GM12878 (cell line): ENCODE data around the gene CRYL1. TPM values are rescaled to one million over a fixed set of nuclear protein-coding genes. Genes with fewer than 3 reads are reported as not detected.

ENCODE experiments used
- ATAC-seq: fragments of 200-7000 bp; cut with Tn5 transposase; 3 replicates; pipeline ENCODE4 v1.9.1; 2020; ENCODE audit warnings: mild to moderate bottlenecking, moderate library complexity
- BruUV-seq: library from RNA; stranded (reverse); fragments of 400-500 nt; replicated peaks from 2 replicates; lab custom pipeline; 2021; lab: Mats Ljungman, UMichigan
- CTCF ChIA-PET: fragments of 300-600 bp; sonication (Branson Sonifier 250); formaldehyde crosslinking; extraction: SDS; loops from one replicate; lab custom pipeline; 2021; ENCODE audit warnings: inconsistent platforms; lab: Yijun Ruan, JAX
- POLR2A ChIA-PET: fragments of 350-600 bp; formaldehyde crosslinking; extraction: SDS; loops from one replicate; lab custom pipeline; 2021; ENCODE audit warnings: inconsistent platforms; lab: Charles Lee
- RAD21 ChIA-PET: fragments of 300-600 bp; sonication (Branson Sonifier 250); formaldehyde crosslinking; loops from one replicate; lab custom pipeline; 2023; ENCODE audit warnings: antibody characterized with exemption; ENCODE audit not compliant: unreplicated experiment; lab: Charles Lee
- SMC1A ChIA-PET: fragments of 300-600 bp; sonication (Branson Sonifier 250); formaldehyde crosslinking; loops from one replicate; lab custom pipeline; 2023; ENCODE audit not compliant: unreplicated experiment, uncharacterized antibody; lab: Charles Lee
- DNase-seq: peaks from one replicate; pipeline ENCODE4 v3.0.0-alpha.2; 2011; ENCODE audit warnings: low read depth, low spot score
- FAIRE-seq: peaks from 3 replicates; lab custom pipeline; 2011; peaks lifted over from hg19 to GRCh38; lab: Jason Lieb, UNC
- H2AFZ ChIP-seq: 2 replicates; pipeline ENCODE4 v1.6.0; 2011; ENCODE audit warnings: low read depth, low read length, control low read depth; ENCODE audit not compliant: control insufficient read depth
- H3K27ac ChIP-seq: 2 replicates; pipeline ENCODE4 v1.5.1; 2011; ENCODE audit warnings: control low read depth; ENCODE audit not compliant: control insufficient read depth, insufficient read depth
- H3K27me3 ChIP-seq, 2 experiments: replicated peaks in 1 of 2; 2 replicates each; pipeline versions ENCODE4 v1.6.0 to v1.6.1; 2011; ENCODE audit warnings: low read length in 1 of 2; ENCODE audit not compliant: control insufficient read depth in 2 of 2, insufficient read depth in 2 of 2
- H3K36me3 ChIP-seq, 2 experiments: 2 replicates each; pipeline ENCODE4 v1.5.1; 2011; ENCODE audit warnings: low read length in 1 of 2; ENCODE audit not compliant: control insufficient read depth in 2 of 2, insufficient read depth in 2 of 2
- H3K4me1 ChIP-seq: 2 replicates; pipeline ENCODE4 v1.6.1; 2011; ENCODE audit warnings: mild to moderate bottlenecking, low read length, moderate library complexity, mixed read lengths; ENCODE audit not compliant: control insufficient read depth, insufficient read depth
- H3K4me2 ChIP-seq: 2 replicates; pipeline ENCODE4 v1.6.0; 2011; ENCODE audit warnings: control low read depth; ENCODE audit not compliant: control insufficient read depth, insufficient read depth
- H3K4me3 ChIP-seq: fragments of 200-600 bp; sonication (generic); 2 replicates; pipeline ENCODE4 v1.5.1; 2016
- H3K79me2 ChIP-seq: 2 replicates; pipeline ENCODE4 v1.6.0; 2011; ENCODE audit warnings: low read length; ENCODE audit not compliant: control insufficient read depth, insufficient read depth
- H3K9ac ChIP-seq: 2 replicates; pipeline ENCODE4 v1.8.0; 2011; ENCODE audit warnings: low read length, control low read depth, mixed read lengths; ENCODE audit not compliant: control insufficient read depth, insufficient read depth
- H3K9me3 ChIP-seq: replicated peaks from 3 replicates; pipeline ENCODE4 v1.5.1; 2011; ENCODE audit warnings: mild to moderate bottlenecking, low read length; ENCODE audit not compliant: control insufficient read depth, insufficient read depth
- H4K20me1 ChIP-seq: 2 replicates; pipeline ENCODE4 v1.6.0; 2011; ENCODE audit not compliant: control insufficient read depth, insufficient read depth
- ETV6 ChIP-seq, 2 experiments: fragments of 450-650 bp in 1 of 2; IDR thresholded peaks in 1 of 2; conservative IDR thresholded peaks in 1 of 2; 2 replicates each; pipeline ENCODE4 v1.6.1; 2014; ENCODE audit warnings: antibody characterized with exemption in 1 of 2, borderline replicate concordance in 1 of 2, low read depth in 1 of 2, mild to moderate bottlenecking in 1 of 2, moderate library complexity in 1 of 2
- FOS ChIP-seq: IDR thresholded peaks from 3 replicates; pipeline ENCODE4 v1.6.1; 2011; ENCODE audit warnings: borderline replicate concordance; ENCODE audit not compliant: insufficient read length; ENCODE audit errors: extremely low read depth
- HDGF ChIP-seq: fragments of 450-650 bp; IDR thresholded peaks from 2 replicates; pipeline ENCODE4 v1.6.1; 2016; ENCODE audit warnings: antibody characterized with exemption
- KDM1A ChIP-seq: fragments of 200-600 bp; sonication (generic); IDR thresholded peaks from 2 replicates; pipeline ENCODE4 v1.6.1; 2016; ENCODE audit warnings: borderline replicate concordance
- KLF5 ChIP-seq: fragments of 450-650 bp; IDR thresholded peaks from 2 replicates; pipeline ENCODE4 v1.6.1; 2014; ENCODE audit warnings: mild to moderate bottlenecking; ENCODE audit not compliant: partially characterized antibody
- MYC ChIP-seq: IDR thresholded peaks from 2 replicates; pipeline ENCODE4 v1.6.1; 2011; ENCODE audit warnings: mild to moderate bottlenecking, low read length, moderate library complexity, inconsistent platforms; ENCODE audit not compliant: insufficient read depth, insufficient replicate concordance, insufficient read length, severe bottlenecking
- NFIC ChIP-seq: IDR thresholded peaks from 2 replicates; pipeline ENCODE4 v1.6.1; 2012; ENCODE audit warnings: low read depth, mild to moderate bottlenecking, inconsistent platforms, low read length, moderate library complexity
- POU2F2 ChIP-seq: IDR thresholded peaks from 3 replicates; pipeline ENCODE4 v1.6.1; 2011; ENCODE audit warnings: low read depth, mild to moderate bottlenecking, low read length, borderline replicate concordance
- RAD51 ChIP-seq: fragments of 450-650 bp; IDR thresholded peaks from 2 replicates; pipeline ENCODE4 v1.6.1; 2016; ENCODE audit warnings: moderate library complexity, mild to moderate bottlenecking, inconsistent platforms
- SMAD1 ChIP-seq: fragments of 450-650 bp; IDR thresholded peaks from 2 replicates; pipeline ENCODE4 v1.6.1; 2018; ENCODE audit warnings: mild to moderate bottlenecking, low read depth; ENCODE audit not compliant: partially characterized antibody
- SP1 ChIP-seq: IDR thresholded peaks from one replicate; pipeline ENCODE4 v1.6.1; 2011; ENCODE audit warnings: low read depth, low read length
- STAT1 ChIP-seq: fragments of 450-650 bp; conservative IDR thresholded peaks from 2 replicates; pipeline ENCODE4 v1.6.1; 2014; ENCODE audit warnings: antibody characterized with exemption, mild to moderate bottlenecking
- ZZZ3 ChIP-seq: IDR thresholded peaks from 2 replicates; pipeline ENCODE4 v1.6.1; 2011; ENCODE audit warnings: low read depth; ENCODE audit not compliant: control insufficient read depth, insufficient read length
- WGBS: methylation state at CpG from one replicate; pipeline ENCODE4 v1.1.6; 2016; ENCODE audit warnings: low lambda C conversion rate; ENCODE audit not compliant: insufficient replicate concordance, insufficient coverage; ENCODE audit errors: missing lambda C conversion rate; 5-methylcytosine and 5-hydroxymethylcytosine counted together
- in situ Hi-C: fragments of 300-500 bp; cut with MboI; formaldehyde crosslinking; loops from 9 replicates; pipeline ENCODE4 v1.14.3; 2018; ENCODE audit warnings: mixed read lengths
- intact Hi-C: fragments of 100-400 bp; cut with micrococcal nuclease; formaldehyde crosslinking; loops from one replicate; pipeline ENCODE4 v1.14.2; 2022; ENCODE audit not compliant: unreplicated experiment
- polyA plus RNA-seq, 11 experiments: library from polyadenylated mRNA; depleted of rRNA in 4 of 11; unstranded in 6 of 11; stranded (reverse) in 5 of 11; fragments of >200 nt; fragmentation: Nextera tagmentation in 4 of 11; fragmentation: Illumina TruSeq in 1 of 11; extraction: Ambion mirVana in 4 of 11; extraction: Trizol in 1 of 11; gene quantifications; 1 replicate in 1 of 11; 2 replicates in 10 of 11; pipeline versions ENCODE4 v1.2.1 to v1.2.3, GENCODE V29; 2011 to 2016; ENCODE audit warnings: inconsistent platforms in 2 of 11, missing spikeins in 2 of 11, low read depth in 1 of 11
- total RNA-seq, 4 experiments: library from RNA; depleted of rRNA in 3 of 4; stranded (reverse); fragments of >200 nt in 3 of 4; fragmentation: Illumina TruSeq in 1 of 4; extraction: Trizol in 1 of 4; gene quantifications; 2 replicates each; pipeline versions ENCODE4 v1.2.1 to v1.2.3, GENCODE V29; 2013 to 2021

CRYL1 gene
- total and polyA plus RNA-seq, 10 of the 15 experiments (the other 5 are each of a cell fraction or from before 2014, with no cell fraction given) = 5.5 to 36.7 (median 12.2) TPM

- BruUV-seq = no TSS peak
- ATAC-seq = no peak
Measured at GRCh38 chr13:20573186-20573585, 47.5 kb upstream of the CRYL1 start.

GRCh38 chr13:20571676-20572075 is 46.0 kb upstream of the CRYL1 start:
- H3K4me3 ChIP-seq = no peak overlapping the region
- intact Hi-C loops = no loop called here
- ChIA-PET RAD21 (interaction anchor here (0.9 kb wide), 1 partner anchor 48 kb away, joined by 3 read pairs; no protein-coding TSS in a partner anchor), CTCF (interaction anchor here (1.0 to 1.6 kb wide), 3 partner anchors 9 to 257 kb away, joined by 3 to 6 read pairs (median 4); no protein-coding TSS in a partner anchor), POLR2A (no interaction called here), SMC1A (no interaction called here)
- no TSS peak for BruUV-seq
- no peaks in the 10 kb centered on the region for H3K4me1 ChIP-seq
- H3K27me3 ChIP-seq = no peaks in the 10 kb centered on the region
- TF ChIP-seq SP1 (no peak), MYC (no peak), RAD51 (no peak), KDM1A (no peak), HDGF (no peak), SMAD1 (no peak), ETV6 (conservative IDR thresholded peaks at IDR 0.05 in 1 of 2, IDR thresholded peaks at IDR 0.05 in 1 of 2; ENCODE audit: borderline replicate concordance in 1 of 2, low read depth in 1 of 2) (no peak)
- no peaks in the 10 kb centered on the region for H3K79me2 ChIP-seq
- H3K4me2 ChIP-seq = no peak overlapping the region
- no peak for FAIRE-seq
- no peak overlapping the region for H3K9ac ChIP-seq
- no peak overlapping the region for H2AFZ ChIP-seq
- ATAC-seq = no peak
- DNase-seq = no peak
- no peaks in the 10 kb centered on the region for H3K9me3 ChIP-seq
- H3K36me3 ChIP-seq = no peaks in the 10 kb centered on the region; a peak in 1 of 4 replicates
- no peak overlapping the region for H3K27ac ChIP-seq
- no peaks in the 10 kb centered on the region for H4K20me1 ChIP-seq
- in situ Hi-C loops = no loop called here

More at GRCh38 chr13:20573186-20573585, 47.5 kb upstream of the CRYL1 start:
- Histone ChIP-seq H3K27me3 (no peaks in the 10 kb centered on the region), H3K79me2 (no peaks in the 10 kb centered on the region), H3K9ac (no peak overlapping the region), H3K4me2 (no peak overlapping the region), H3K4me1 (no peaks in the 10 kb centered on the region), H4K20me1 (no peaks in the 10 kb centered on the region), H3K27ac (no peak overlapping the region), H3K36me3 (no peaks in the 10 kb centered on the region; a peak in 1 of 4 replicates), H2AFZ (no peak overlapping the region), H3K9me3 (no peaks in the 10 kb centered on the region), H3K4me3 (no peak overlapping the region)
- in situ Hi-C loops = no loop called here
- ChIA-PET CTCF (interaction anchor here (0.9 kb wide), 1 partner anchor 80 kb away, joined by 3 read pairs; no protein-coding TSS in a partner anchor), POLR2A (no interaction called here), SMC1A (no interaction called here), RAD21 (interaction anchor here (1.0 kb wide), 1 partner anchor 32 kb away, joined by 3 read pairs; no protein-coding TSS in a partner anchor)
- no peak for TF ChIP-seq FOS
- no peak for TF ChIP-seq POU2F2
- TF ChIP-seq STAT1 = no peak
- no peak for TF ChIP-seq ZZZ3
- TF ChIP-seq NFIC = no peak
- no peak for TF ChIP-seq KLF5
- intact Hi-C loops = no loop called here
- FAIRE-seq (no peak), DNase-seq (no peak)
- 69% methylated on average over 4 of the region's 4 CpGs for WGBS
